Right forelimb (tissue), 1 donor: ENCODE data around the gene EHBP1.
"Not testable (repeated sequence)": the region's sequence is repeated elsewhere in the genome, so short reads cannot be mapped to it uniquely, and the experiment has no call there.

Experiments
- DNase-seq: peaks from one replicate; pipeline ENCODE4 v3.0.0-alpha.2; 2018

EHBP1 gene

DNA sequence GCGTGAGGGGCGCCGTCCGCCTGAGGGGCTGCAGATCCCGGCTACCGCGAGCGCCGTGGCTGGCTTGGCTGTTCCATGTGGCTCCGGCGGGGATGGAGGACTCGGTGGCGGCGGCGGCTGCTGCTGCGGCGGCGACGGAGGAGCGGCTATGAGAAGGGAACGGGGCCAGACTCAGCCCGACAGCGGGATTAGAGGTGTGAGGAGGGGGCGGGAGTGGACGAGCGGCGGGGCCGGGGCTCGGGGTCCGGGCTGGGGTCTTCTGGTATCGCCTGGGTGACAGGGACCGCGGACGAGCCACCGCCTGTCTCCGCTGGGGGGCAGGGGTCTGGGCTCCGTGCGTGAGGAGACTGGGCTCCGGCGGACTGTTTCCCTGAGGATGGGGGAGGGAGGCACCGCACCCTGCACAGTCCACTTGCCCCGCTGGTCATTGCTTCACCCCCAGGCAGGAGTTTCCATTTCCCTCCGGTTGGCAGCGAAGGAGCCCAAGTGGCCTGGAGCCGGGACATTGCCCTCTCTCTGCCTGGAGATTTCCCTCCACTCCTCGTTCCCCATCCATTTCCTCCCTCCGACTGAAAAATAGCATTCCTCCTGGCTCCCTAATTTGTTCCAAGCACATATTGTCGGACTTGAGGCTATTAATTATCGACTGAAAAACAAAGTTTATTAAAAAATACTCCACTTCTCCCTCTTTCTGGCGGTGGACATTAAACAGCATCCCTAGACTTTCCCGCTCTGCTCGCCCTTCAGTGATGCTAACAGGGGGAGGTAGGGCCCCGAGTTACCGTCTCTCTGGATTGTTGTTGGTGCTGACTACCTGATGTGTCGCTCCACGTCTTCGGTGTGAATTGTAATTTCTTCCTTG lies 577 bp downstream of the EHBP1 start:
- peak; percentile 84 for DNase-seq

DNA sequence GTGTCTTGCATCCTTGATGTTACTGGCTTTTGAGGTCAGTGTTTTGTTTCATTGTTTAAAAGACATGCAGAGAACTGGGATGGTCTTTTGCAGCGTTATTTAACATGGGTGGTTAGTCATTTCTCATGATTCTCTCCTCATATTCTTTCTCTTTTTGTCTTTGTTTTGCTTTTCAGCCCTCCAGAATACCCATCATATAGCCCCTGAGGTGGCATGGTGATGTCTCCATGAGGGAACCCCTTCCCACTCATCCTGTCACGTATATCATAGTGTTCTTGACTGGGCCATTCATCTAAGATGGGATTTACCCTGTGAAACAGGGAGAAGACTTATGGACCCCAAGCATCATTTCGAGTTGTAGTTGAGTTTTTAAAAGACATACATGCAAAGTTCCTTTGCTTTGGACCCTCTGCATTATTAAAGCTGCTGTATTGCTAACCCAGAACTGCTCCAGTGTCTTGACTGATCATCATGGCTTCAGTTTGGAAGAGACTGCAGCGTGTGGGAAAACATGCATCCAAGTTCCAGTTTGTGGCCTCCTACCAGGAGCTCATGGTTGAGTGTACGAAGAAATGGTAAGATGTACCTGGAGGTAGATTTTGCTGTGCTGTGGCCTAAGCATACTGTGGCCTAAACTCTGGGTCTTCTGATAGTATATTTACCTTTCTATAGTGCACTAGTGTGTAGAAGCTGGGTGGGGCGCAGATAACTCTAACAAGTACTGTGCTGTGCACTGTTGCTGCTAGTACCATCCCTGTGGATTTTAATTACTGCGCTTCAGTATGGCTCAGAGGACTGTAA lies 1.4 kb downstream of the EHBP1 start:
- no peak for DNase-seq

DNA sequence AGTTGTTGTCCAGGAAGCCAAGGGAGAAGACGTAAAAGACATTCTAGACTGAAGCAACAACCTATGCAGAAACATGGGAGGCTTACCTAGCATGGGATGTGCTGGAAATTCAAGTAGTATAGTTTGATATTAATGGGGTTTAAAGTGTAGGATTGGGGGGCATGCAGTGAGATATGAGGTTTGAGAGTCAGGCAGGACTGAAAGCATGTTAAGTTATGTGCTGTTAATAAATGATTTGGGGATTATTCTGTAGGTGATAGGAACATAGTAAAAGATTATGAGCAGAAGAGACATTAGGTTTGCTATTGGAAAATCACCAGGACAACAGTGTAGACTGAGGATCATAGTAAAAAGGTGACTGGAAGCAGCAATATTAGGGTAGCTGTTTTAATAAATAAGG lies 3.2 kb downstream of the EHBP1 start:
- DNase-seq: no peak

GRCh38 chr2:62711832-62712494 lies 6.5 kb downstream of the EHBP1 start:
- no peak for DNase-seq

GRCh38 chr2:62713196-62713595 lies 7.7 kb downstream of the EHBP1 start:
- not testable (repeated sequence) for DNase-seq

GRCh38 chr2:62713837-62714236 lies 8.3 kb downstream of the EHBP1 start:
- DNase-seq: no peak

DNA sequence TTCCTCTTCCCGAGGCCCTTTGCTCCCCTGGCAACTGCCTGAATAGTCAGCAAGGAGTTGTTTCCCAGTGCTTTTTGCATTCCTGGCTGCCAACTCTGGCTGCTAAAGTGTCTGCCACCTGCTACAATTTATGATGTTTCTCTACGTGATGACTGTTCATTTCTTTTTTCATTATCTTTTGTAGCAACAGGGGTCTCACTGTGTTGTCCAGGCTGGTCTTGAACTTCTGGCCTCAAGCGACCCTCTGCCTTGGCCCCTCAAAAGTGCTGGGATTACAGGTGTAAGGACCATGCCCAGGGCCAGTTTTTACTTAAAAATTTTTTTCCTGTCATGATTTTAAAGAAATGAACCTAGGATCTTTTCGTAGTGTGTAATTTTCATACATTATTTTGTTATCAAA lies 11.3 kb downstream of the EHBP1 start:
- no peak for DNase-seq

- DNase-seq: no peak
These were observed 12.1 kb downstream of the EHBP1 start for GRCh38 chr2:62717503-62718081.

GRCh38 chr2:62718225-62718822 lies 12.8 kb downstream of the EHBP1 start:
- DNase-seq: no peak

GRCh38 chr2:62719757-62720156 lies 14.2 kb downstream of the EHBP1 start:
- no peak for DNase-seq

DNA sequence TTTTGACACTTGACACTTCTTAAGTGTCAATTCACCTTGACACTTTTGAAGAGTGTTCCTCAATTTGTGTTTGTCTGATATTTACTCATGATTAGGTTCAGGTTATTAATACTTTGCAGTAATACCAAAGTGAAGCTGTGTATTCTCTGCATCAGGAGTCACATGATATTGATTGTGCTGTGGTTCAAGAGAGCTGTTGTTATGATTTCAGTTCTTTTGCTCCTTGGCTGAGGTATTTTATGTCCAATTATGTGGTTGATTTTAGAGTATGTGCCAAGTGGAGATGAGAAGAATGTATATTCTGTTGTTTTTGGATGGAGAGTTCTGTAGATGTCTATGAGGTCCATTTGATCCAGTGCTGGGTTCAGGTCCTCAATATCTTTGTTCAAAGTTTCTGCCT lies 17.2 kb downstream of the EHBP1 start:
- DNase-seq: no peak

DNA sequence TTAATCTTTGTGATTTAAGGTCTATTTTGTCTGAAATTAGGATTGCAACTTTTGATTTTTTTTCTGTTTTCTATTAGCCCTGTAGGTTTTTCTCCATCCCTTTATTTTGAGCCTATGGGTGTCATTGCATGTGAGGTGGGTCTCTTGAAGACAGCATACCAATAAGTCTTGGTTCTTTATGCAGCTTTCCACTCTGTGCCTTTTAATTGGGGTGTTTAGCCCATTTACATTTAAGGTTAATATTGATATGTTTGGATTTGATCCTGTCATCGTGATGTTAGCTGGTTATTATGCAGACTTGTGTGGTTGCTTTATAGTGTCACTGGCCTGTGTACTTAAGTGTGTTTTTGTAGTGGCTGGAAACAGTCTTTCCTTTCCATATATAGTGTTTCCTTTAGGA lies 17.7 kb downstream of the EHBP1 start:
- no peak for DNase-seq

DNA sequence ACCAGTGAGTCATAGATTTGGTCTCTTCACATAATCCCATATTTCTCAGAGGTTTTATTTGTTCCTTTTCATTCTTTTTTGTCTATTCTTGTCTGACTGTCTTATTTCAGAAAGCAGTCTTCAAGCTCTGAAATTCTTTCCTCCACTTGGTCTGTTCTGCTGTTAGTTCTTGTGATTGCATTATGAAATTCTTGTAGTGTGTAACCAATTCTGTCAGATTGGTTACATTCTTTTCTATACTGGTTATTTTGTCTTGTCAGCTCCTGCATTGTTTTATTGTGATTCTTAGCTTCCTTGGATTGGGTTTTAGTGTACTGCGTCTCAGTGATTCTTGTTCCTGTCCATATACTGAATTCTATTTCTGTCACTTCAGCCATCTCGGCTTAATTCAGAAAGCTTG lies 18.6 kb downstream of the EHBP1 start:
- DNase-seq: no peak

DNA sequence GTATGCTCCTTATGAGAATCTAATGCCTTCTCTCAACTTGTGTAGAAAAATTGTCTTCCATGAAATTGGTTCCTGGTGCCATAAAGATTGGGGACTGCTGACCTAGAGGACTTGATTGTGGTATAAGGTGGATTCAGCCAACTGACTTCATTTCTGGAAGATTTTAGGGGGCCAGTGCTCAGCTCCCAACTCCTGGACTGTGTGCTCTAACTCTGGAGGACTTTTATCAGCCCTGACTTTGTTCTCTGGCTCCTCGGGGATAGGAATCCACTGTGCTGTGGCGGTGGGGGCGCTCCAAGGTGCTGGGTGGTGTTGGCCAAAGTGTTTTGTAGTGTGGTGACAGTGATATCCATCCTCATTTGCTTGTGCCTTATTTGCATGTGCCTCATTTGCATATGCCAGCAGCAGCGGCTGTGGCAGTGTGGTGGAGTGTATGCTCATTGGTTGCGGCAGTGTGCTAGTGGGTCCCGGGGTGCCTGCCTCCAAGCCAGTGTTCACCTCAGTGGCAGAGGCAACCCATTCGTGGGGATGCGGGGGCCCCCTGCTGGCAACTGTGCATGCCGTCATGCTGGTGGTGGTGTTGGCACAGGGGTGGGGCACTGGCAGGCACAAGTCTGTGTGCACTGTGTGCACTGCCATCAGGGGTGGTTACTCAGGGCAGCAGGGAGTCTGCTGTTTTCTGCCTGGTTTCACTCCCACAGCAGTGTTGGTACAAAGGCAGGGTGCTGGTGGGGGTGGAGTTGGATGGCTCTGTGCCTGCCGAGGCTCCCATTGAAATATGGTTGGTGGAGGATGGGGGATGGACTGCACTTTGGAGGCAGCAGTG lies 19.6 kb downstream of the EHBP1 start:
- DNase-seq: no peak

GRCh38 chr2:62725712-62726055 lies 20.2 kb downstream of the EHBP1 start:
- no peak for DNase-seq

- no peak for DNase-seq
These were observed 21.9 kb downstream of the EHBP1 start for GRCh38 chr2:62727259-62727867.

DNA sequence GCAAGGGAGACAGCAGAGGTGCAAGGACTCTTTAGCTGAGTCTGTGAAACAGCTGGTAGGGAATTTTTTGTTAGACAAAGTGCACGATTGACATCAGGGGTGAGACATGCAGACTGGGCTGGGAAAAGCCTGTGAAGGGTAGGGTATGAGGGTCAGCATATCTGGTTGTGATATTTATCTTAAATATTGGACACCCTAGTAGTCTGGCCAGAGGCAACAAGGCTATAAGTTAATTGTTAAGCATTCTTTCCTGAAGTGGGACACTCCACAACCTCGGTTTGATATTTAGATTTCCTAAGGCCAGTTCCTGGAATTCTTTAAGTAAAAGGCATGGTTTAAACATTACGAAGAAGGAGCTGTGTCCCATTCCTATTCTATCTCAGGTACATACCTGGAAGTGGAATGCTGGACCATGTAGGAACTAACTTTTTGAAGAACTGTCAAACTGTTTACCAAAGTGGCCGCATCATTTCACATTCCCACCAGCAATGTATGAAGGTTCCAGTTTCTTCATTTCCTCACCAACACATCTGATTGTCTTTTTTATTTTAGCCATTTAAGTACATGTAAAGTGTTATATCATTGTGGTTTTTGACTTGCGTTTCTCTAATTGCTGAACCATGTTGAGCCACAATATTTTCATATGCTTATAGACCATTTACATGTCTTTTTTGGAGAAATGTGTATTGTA lies 22.5 kb downstream of the EHBP1 start:
- DNase-seq: no peak

DNA sequence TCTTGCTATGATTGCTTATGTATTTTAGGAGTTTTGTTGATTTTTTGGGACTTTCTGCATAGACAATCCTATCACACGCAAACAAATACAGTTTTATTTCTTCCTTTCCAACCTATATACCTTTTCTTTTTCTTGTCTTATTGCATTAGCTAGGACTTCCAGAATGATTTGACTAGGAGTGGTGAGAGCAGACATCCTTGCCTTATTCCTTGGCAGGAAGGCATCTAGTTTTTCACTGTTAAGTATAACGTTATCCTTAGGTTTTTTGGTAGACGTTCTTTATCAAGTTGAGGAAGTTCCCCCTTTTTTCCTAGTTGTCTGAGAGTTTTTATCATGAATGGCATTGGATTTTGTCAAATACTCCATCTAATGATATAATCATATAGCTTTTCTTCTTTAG lies 25.8 kb downstream of the EHBP1 start:
- DNase-seq: no peak

DNA sequence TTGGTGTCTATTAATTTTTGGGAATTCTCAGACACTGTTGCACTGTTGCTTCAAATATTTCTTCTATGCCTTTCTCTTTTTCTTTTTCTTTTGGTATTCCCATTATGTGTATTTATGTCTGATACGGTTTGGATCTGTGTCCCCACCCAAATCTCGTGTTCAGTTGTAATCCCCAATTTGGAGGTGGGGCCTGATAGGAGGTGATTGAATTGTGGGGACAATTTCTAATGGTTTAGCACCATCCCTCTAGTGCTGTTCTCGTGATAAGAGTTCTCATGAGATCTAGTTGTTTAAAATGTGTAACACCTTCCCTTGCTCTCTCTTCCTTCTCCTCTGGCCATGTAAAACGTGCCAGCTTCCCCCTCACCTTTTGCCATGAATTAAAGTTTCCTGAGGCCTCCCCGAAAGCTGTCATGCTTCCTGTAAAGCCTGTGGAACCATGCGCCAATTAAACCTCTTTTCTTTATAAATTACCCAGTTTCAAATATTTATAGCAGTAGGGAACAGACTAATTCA lies 26.8 kb downstream of the EHBP1 start:
- DNase-seq: no peak

GRCh38 chr2:62733546-62733945 lies 28.0 kb downstream of the EHBP1 start:
- DNase-seq: no peak
